IMR-90 (cell line): ENCODE results near the gene SVOPL. TPM values are rescaled to one million over a fixed set of nuclear protein-coding genes. Genes with fewer than 3 reads are reported as not detected.

ENCODE experiments used
- ATAC-seq: fragments of 200-7000 bp; cut with Tn5 transposase; 2 replicates; pipeline ENCODE4 v1.9.1; 2020; ENCODE audit warnings: low read depth, mild to moderate bottlenecking, moderate library complexity
- BruUV-seq: library from RNA; stranded (reverse); fragments of 400-500 nt; replicated peaks from 2 replicates; lab custom pipeline; 2021; lab: Mats Ljungman, UMichigan
- CTCF ChIA-PET: fragments of 300-600 bp; formaldehyde crosslinking; extraction: SDS; loops from one replicate; lab custom pipeline; 2021; ENCODE audit warnings: antibody characterized with exemption; lab: Yijun Ruan, JAX
- POLR2A ChIA-PET: fragments of 300-600 bp; sonication (Branson Sonifier 250); formaldehyde crosslinking; loops from one replicate; lab custom pipeline; 2022; ENCODE audit warnings: antibody characterized with exemption; ENCODE audit not compliant: unreplicated experiment; lab: Charles Lee
- DNase-seq: peaks from one replicate; pipeline ENCODE4 v3.0.0; 2013
- H2AFZ ChIP-seq: replicated peaks from 2 replicates; pipeline ENCODE3; 2013; ENCODE audit warnings: low read length, mild to moderate bottlenecking; ENCODE audit not compliant: poor library complexity
- H2AK5ac ChIP-seq: 2 replicates; pipeline ENCODE4 v1.6.1; 2013; ENCODE audit warnings: low read depth, low read length, inconsistent platforms
- H2AK9ac ChIP-seq: replicated peaks from 2 replicates; pipeline ENCODE3; 2013; ENCODE audit warnings: mild to moderate bottlenecking, low read depth, low read length, moderate library complexity; ENCODE audit not compliant: poor library complexity
- H2BK120ac ChIP-seq: 2 replicates; pipeline ENCODE4 v1.6.1; 2013; ENCODE audit warnings: low read depth, low read length, inconsistent platforms
- H2BK15ac ChIP-seq: 3 replicates; pipeline ENCODE4 v1.6.1; 2013; ENCODE audit warnings: low read depth, low read length, inconsistent platforms
- H2BK20ac ChIP-seq: 2 replicates; pipeline ENCODE4 v1.6.1; 2013; ENCODE audit warnings: low read depth, mild to moderate bottlenecking, inconsistent platforms, low read length, moderate library complexity
- H2BK5ac ChIP-seq: 2 replicates; pipeline ENCODE4 v1.6.1; 2013; ENCODE audit warnings: mild to moderate bottlenecking, low read depth, low read length, inconsistent platforms; ENCODE audit not compliant: poor library complexity, severe bottlenecking
- H3K14ac ChIP-seq: replicated peaks from 2 replicates; pipeline ENCODE4 v1.6.1; 2013; ENCODE audit warnings: low read depth, low read length, inconsistent platforms
- H3K18ac ChIP-seq: 2 replicates; pipeline ENCODE4 v1.6.1; 2013; ENCODE audit warnings: low read depth, low read length, control low read depth
- H3K23ac ChIP-seq: 2 replicates; pipeline ENCODE4 v1.6.1; 2013; ENCODE audit warnings: low read depth, low read length, inconsistent platforms
- H3K27ac ChIP-seq: 2 replicates; pipeline ENCODE4 v1.5.1; 2013; ENCODE audit warnings: mild to moderate bottlenecking, control low read depth, low read length; ENCODE audit not compliant: insufficient read depth
- H3K27me3 ChIP-seq: 2 replicates; pipeline ENCODE4 v1.6.1; 2013; ENCODE audit warnings: low read length; ENCODE audit not compliant: control insufficient read depth, insufficient read depth
- H3K36me3 ChIP-seq: 2 replicates; pipeline ENCODE4 v1.6.1; 2013; ENCODE audit warnings: low read length, mixed read lengths; ENCODE audit not compliant: control insufficient read depth, insufficient read depth
- H3K4ac ChIP-seq: 2 replicates; pipeline ENCODE4 v1.6.1; 2013; ENCODE audit warnings: low read depth, low read length, inconsistent platforms
- H3K4me1 ChIP-seq: 2 replicates; pipeline ENCODE4 v1.6.1; 2013; ENCODE audit warnings: low read length, mixed read lengths; ENCODE audit not compliant: control insufficient read depth, insufficient read depth
- H3K4me2 ChIP-seq: 2 replicates; pipeline ENCODE4 v1.6.1; 2013; ENCODE audit warnings: low read depth, mild to moderate bottlenecking, control low read depth, low read length, moderate library complexity
- H3K4me3 ChIP-seq: 2 replicates; pipeline ENCODE4 v1.5.1; 2013; ENCODE audit warnings: low read depth, mild to moderate bottlenecking, control low read depth, low read length, moderate library complexity; ENCODE audit not compliant: insufficient read depth
- H3K56ac ChIP-seq: 2 replicates; pipeline ENCODE4 v1.6.1; 2013; ENCODE audit warnings: low read length, inconsistent platforms; ENCODE audit not compliant: insufficient read depth; ENCODE audit errors: extremely low read depth
- H3K79me1 ChIP-seq, 2 experiments: 2 replicates each; pipeline ENCODE4 v1.6.1; 2013; ENCODE audit warnings: low read length in 2 of 2, inconsistent platforms in 1 of 2, low read depth in 1 of 2
- H3K9ac ChIP-seq: 2 replicates; pipeline ENCODE4 v1.6.1; 2013; ENCODE audit warnings: low read depth, low read length, control low read depth
- H3K9me1 ChIP-seq: 2 replicates; pipeline ENCODE4 v1.6.1; 2013; ENCODE audit warnings: low read length, inconsistent platforms; ENCODE audit not compliant: insufficient read depth
- H3K9me3 ChIP-seq: 2 replicates; pipeline ENCODE4 v1.6.1; 2013; ENCODE audit warnings: low read length; ENCODE audit not compliant: control insufficient read depth, insufficient read depth
- H4K20me1 ChIP-seq: 2 replicates; pipeline ENCODE4 v1.6.1; 2013; ENCODE audit warnings: low read length, inconsistent platforms; ENCODE audit not compliant: insufficient read depth
- H4K5ac ChIP-seq: 2 replicates; pipeline ENCODE4 v1.6.1; 2013; ENCODE audit warnings: mild to moderate bottlenecking, low read depth, low read length, control low read depth
- H4K8ac ChIP-seq, 2 experiments: 2 replicates each; pipeline ENCODE4 v1.6.1; 2013; ENCODE audit warnings: low read depth in 2 of 2, low read length in 2 of 2, control low read depth in 1 of 2, inconsistent platforms in 1 of 2
- H4K91ac ChIP-seq: 2 replicates; pipeline ENCODE4 v1.6.1; 2013; ENCODE audit warnings: low read depth, low read length, inconsistent platforms; ENCODE audit not compliant: insufficient read depth
- BHLHE40 ChIP-seq: fragments of 150-350 bp; IDR thresholded peaks from 2 replicates; pipeline ENCODE4 v1.6.1; 2016; ENCODE audit warnings: mild to moderate bottlenecking, low read depth, low read length
- CEBPB ChIP-seq: IDR thresholded peaks from 2 replicates; pipeline ENCODE4 v1.6.1; 2012; ENCODE audit warnings: low read depth, low read length, improper control_type of control experiment
- CHD1 ChIP-seq: IDR thresholded peaks from 2 replicates; pipeline ENCODE4 v1.6.1; 2012; ENCODE audit warnings: low read depth, low read length, improper control_type of control experiment
- CTCF ChIP-seq: conservative IDR thresholded peaks from 2 replicates; pipeline ENCODE4 v1.5.1; 2012; ENCODE audit warnings: mild to moderate bottlenecking, low read depth, low read length, improper control_type of control experiment
- ELK1 ChIP-seq: fragments of 150-350 bp; IDR thresholded peaks from 2 replicates; pipeline ENCODE4 v1.6.1; 2016; ENCODE audit warnings: low read depth, mild to moderate bottlenecking, low read length, moderate library complexity, borderline replicate concordance
- FOS ChIP-seq: fragments of 150-350 bp; IDR thresholded peaks from 2 replicates; pipeline ENCODE4 v1.6.1; 2016; ENCODE audit warnings: low read depth, low read length
- MAFK ChIP-seq: IDR thresholded peaks from 2 replicates; pipeline ENCODE4 v1.6.1; 2012; ENCODE audit warnings: low read depth, low read length, improper control_type of control experiment
- MAZ ChIP-seq: IDR thresholded peaks from 2 replicates; pipeline ENCODE4 v1.6.1; 2012; ENCODE audit warnings: low read depth, mild to moderate bottlenecking, low read length, improper control_type of control experiment, moderate library complexity, borderline replicate concordance
- MXI1 ChIP-seq: IDR thresholded peaks from 2 replicates; pipeline ENCODE4 v1.6.1; 2012; ENCODE audit warnings: low read depth, mild to moderate bottlenecking, low read length, moderate library complexity, borderline replicate concordance
- NFE2L2 ChIP-seq: fragments of 150-350 bp; IDR thresholded peaks from 2 replicates; pipeline ENCODE4 v1.6.1; 2016; ENCODE audit warnings: low read depth, mild to moderate bottlenecking, low read length
- POLR2A ChIP-seq: IDR thresholded peaks from 2 replicates; pipeline ENCODE4 v1.6.1; 2012; ENCODE audit warnings: mild to moderate bottlenecking, low read depth, low read length
- RAD21 ChIP-seq: IDR thresholded peaks from 2 replicates; pipeline ENCODE4 v1.6.1; 2012; ENCODE audit warnings: low read length, improper control_type of control experiment
- RCOR1 ChIP-seq: IDR thresholded peaks from 2 replicates; pipeline ENCODE4 v1.6.1; 2012; ENCODE audit warnings: mild to moderate bottlenecking, low read length, improper control_type of control experiment; ENCODE audit not compliant: insufficient replicate concordance
- RFX5 ChIP-seq: IDR thresholded peaks from 2 replicates; pipeline ENCODE4 v1.8.0; 2012; ENCODE audit warnings: low read depth, mild to moderate bottlenecking, low read length, moderate library complexity
- SMC3 ChIP-seq: fragments of 150-350 bp; IDR thresholded peaks from 2 replicates; pipeline ENCODE4 v1.6.1; 2016; ENCODE audit warnings: low read depth, mild to moderate bottlenecking, antibody characterized with exemption, low read length, moderate library complexity
- USF2 ChIP-seq: fragments of 150-350 bp; IDR thresholded peaks from 2 replicates; pipeline ENCODE4 v1.6.1; 2017; ENCODE audit warnings: mild to moderate bottlenecking, antibody characterized with exemption, low read length, low read depth
- WGBS, 2 experiments: methylation state at CpG; one replicate each; pipeline versions ENCODE4 v1.1.5 to v1.1.7; 2013; ENCODE audit warnings: missing lambda C conversion rate in 2 of 2; ENCODE audit not compliant: insufficient read length in 1 of 2; ENCODE audit errors: extremely low coverage in 2 of 2; 5-methylcytosine and 5-hydroxymethylcytosine counted together
- dilution Hi-C: fragments of 300-500 bp; cut with HindIII; formaldehyde crosslinking; loops from one replicate; pipeline ENCODE4 v1.14.3; 2018; ENCODE audit warnings: low sequenced_read_pairs; ENCODE audit not compliant: unreplicated experiment
- in situ Hi-C: fragments of 300-500 bp; cut with MboI; formaldehyde crosslinking; loops from 3 replicates; pipeline ENCODE4 v1.14.3; 2019; ENCODE audit warnings: low sequenced_read_pairs, inconsistent platforms, mixed read lengths
- intact Hi-C: fragments of 100-400 bp; cut with micrococcal nuclease; formaldehyde crosslinking; loops from 2 replicates; pipeline ENCODE4 v1.10.0; 2022
- polyA plus RNA-seq, 3 experiments: library from polyadenylated mRNA; depleted of rRNA; stranded (reverse); fragments of >200 nt; gene quantifications; 2 replicates each; pipeline ENCODE4 v1.2.3, GENCODE V29; 2012; ENCODE audit warnings: low replicate concordance in 1 of 3
- total RNA-seq: library from RNA; depleted of rRNA; stranded (reverse); fragments of >200 nt; gene quantifications from 2 replicates; pipeline ENCODE4 v1.2.3, GENCODE V29; 2012

SVOPL gene
- total and polyA plus RNA-seq, 2 of the 4 experiments (the other 2 are of a cell fraction) = not detected

GRCh38 chr7:138720286-138720685 is 19.1 kb upstream of the SVOPL start:
- no peak overlapping the region for H2AK9ac ChIP-seq
- H4K8ac ChIP-seq = no peak overlapping the region
- H3K4me2 ChIP-seq = no peak overlapping the region
- DNase-seq (no peak), ATAC-seq (no peak)
- no peak overlapping the region for H3K9ac ChIP-seq
- POLR2A ChIA-PET = no interaction called here
- H3K4me3 ChIP-seq = no peak overlapping the region
- TF ChIP-seq MAZ (no peak), FOS (no peak), CTCF (no peak), MXI1 (no peak), POLR2A (no peak), SMC3 (no peak), CEBPB (no peak), MAFK (no peak), NFE2L2 (no peak), RFX5 (no peak), RAD21 (no peak), BHLHE40 (no peak), USF2 (no peak), ELK1 (no peak), RCOR1 (no peak), CHD1 (no peak)
- H2BK120ac ChIP-seq = no peak overlapping the region
- no peak overlapping the region for H3K56ac ChIP-seq
- in situ Hi-C loops (no loop called here), dilution Hi-C loops (no loop called here), intact Hi-C loops (no loop called here)
- H3K36me3 ChIP-seq = no peaks in the 10 kb centered on the region
- no peak overlapping the region for H2BK15ac ChIP-seq
- H3K9me3 ChIP-seq = peaks cover 5% of the 10 kb centered on the region; the same call in 1 of the 2 replicates
- no peak overlapping the region for H2AFZ ChIP-seq
- no peaks in the 10 kb centered on the region for H3K79me1 ChIP-seq
- no peak overlapping the region for H3K14ac ChIP-seq
- H4K20me1 ChIP-seq = no peaks in the 10 kb centered on the region
- H4K91ac ChIP-seq = no peak overlapping the region
- no peak overlapping the region for H3K23ac ChIP-seq
- no peak overlapping the region for H4K5ac ChIP-seq
- no peak overlapping the region for H3K18ac ChIP-seq
- no TSS peak for BruUV-seq
- CTCF ChIA-PET = no interaction called here
- no peak overlapping the region for H2BK5ac ChIP-seq
- no peaks in the 10 kb centered on the region for H3K9me1 ChIP-seq
- H2AK5ac ChIP-seq = no peak overlapping the region
- no peak overlapping the region for H2BK20ac ChIP-seq
- no peak overlapping the region for H3K4ac ChIP-seq
- H3K27ac ChIP-seq = no peak overlapping the region
- WGBS, 2 experiments = 33% methylated on average over 1 of the region's 4 CpGs; no CpG with 5 or more reads in 1 of the 2 experiments
- H3K4me1 ChIP-seq = no peaks in the 10 kb centered on the region
- H3K27me3 ChIP-seq = no peaks in the 10 kb centered on the region
